Lower lobe of right lung (tissue), 2 donors: ENCODE results near the gene LRP8. TPM values are rescaled to one million over a fixed set of nuclear protein-coding genes. Genes with fewer than 3 reads are reported as not detected.

Source experiments
- ATAC-seq, 2 donors: fragments of 200-7000 bp; cut with Tn5 transposase; one replicate each; pipeline ENCODE4 v1.9.1; 2020 to 2022; ENCODE audit warnings: mild to moderate bottlenecking in 2 of 2, moderate library complexity in 2 of 2
- DNase-seq: peaks from one replicate; pipeline ENCODE4 v3.0.0-alpha.2; 2020
- H3K27ac ChIP-seq: fragments of 200-600 bp; one replicate; pipeline ENCODE4 v1.8.0; 2022
- H3K27me3 ChIP-seq: fragments of 200-600 bp; one replicate; pipeline ENCODE4 v1.8.0; 2022; ENCODE audit warnings: low read depth
- H3K36me3 ChIP-seq: fragments of 200-600 bp; one replicate; pipeline ENCODE4 v1.8.0; 2022; ENCODE audit warnings: mild to moderate bottlenecking
- H3K4me1 ChIP-seq: fragments of 200-600 bp; one replicate; pipeline ENCODE4 v1.8.0; 2022
- H3K4me3 ChIP-seq: fragments of 200-600 bp; one replicate; pipeline ENCODE4 v1.8.0; 2022; ENCODE audit warnings: mild to moderate bottlenecking
- H3K9me3 ChIP-seq: fragments of 200-600 bp; one replicate; pipeline ENCODE4 v1.8.0; 2022
- intact Hi-C: fragments of 100-400 bp; cut with DNase I; formaldehyde crosslinking; loops from one replicate; pipeline ENCODE4 v1.11.0; 2022
- total RNA-seq: library from RNA; stranded (reverse); fragmentation: NEBNext Ultra II Directional; extraction: Animal tissue kit (Norgen Biotek cat#: 25700); gene quantifications from one replicate; pipeline ENCODE4 v1.2.1, GENCODE V29; 2021
- TF ChIP-seq, protein P1 (sequence below): fragments of 200-600 bp; IDR thresholded peaks from one replicate; pipeline ENCODE4 v1.8.0; 2022; ENCODE audit warnings: antibody characterized with exemption, mild to moderate bottlenecking
- donor health status: DM: no; HTN: yes; CAD: no; lungs with severe emphysema.

Gene LRP8
- total RNA-seq, 1 donor from 2014 or later = 9.2 TPM

DNA sequence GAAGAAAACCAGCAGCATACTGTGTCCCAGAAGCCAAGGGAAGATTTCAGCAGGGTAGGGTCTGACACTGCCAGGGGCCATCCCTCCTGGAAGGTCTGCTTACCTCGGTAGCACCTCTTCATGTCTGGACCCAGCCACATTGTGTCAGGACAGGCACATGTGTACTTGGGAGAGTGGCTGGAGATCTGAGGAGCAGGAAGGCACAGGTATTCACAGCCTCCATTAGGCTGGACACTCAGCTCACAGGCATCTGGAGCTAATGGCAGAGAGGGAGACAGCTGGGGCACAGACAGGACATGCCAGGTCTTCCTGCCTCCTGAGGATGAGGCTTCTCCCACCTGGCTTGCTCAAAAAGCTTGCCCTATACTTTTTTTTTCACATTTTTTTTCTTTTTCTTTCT lies 69.7 kb downstream of the LRP8 start:
- ATAC-seq (peak in 1 of 2 donors; percentile 24), DNase-seq (no peak)
- Histone ChIP-seq H3K4me1 (no peaks in the 10 kb centered on the region), H3K4me3 (no peak overlapping the region), H3K36me3 (peaks cover 14% of the 10 kb centered on the region), H3K27me3 (no peaks in the 10 kb centered on the region), H3K9me3 (no peaks in the 10 kb centered on the region), H3K27ac (no peak overlapping the region)
- TF ChIP-seq, protein P1, sequence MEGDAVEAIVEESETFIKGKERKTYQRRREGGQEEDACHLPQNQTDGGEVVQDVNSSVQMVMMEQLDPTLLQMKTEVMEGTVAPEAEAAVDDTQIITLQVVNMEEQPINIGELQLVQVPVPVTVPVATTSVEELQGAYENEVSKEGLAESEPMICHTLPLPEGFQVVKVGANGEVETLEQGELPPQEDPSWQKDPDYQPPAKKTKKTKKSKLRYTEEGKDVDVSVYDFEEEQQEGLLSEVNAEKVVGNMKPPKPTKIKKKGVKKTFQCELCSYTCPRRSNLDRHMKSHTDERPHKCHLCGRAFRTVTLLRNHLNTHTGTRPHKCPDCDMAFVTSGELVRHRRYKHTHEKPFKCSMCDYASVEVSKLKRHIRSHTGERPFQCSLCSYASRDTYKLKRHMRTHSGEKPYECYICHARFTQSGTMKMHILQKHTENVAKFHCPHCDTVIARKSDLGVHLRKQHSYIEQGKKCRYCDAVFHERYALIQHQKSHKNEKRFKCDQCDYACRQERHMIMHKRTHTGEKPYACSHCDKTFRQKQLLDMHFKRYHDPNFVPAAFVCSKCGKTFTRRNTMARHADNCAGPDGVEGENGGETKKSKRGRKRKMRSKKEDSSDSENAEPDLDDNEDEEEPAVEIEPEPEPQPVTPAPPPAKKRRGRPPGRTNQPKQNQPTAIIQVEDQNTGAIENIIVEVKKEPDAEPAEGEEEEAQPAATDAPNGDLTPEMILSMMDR = no peak
- intact Hi-C loops = no loop called here

DNA sequence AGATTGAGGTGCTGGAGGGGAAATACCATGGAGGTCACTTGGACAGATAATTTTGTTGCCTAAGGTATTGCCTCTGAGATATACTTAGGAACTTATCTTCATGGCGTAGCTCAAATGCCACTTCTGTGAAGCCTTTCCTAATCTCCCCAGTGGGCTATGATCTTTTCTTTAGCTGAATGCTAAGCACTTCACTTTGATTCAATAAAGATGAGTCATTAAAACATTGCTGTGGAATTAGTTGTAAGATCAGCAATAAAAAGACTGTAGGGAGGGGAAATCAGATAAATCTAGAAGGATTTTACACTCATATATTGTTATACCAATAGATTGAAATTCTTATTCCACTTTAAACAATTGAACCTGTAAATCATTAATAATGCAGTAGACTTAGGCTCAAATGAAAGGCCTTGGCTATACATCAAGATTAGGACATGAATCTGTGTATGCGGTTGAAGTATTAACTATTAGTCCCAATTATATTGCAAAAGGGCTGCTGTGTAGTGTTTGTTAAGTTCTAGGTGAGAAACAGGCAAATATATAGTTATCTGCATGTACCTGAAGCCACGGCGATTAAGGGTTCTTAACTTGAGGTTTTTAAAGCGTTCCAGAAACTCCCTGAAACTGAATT lies 70.3 kb downstream of the LRP8 start:
- H3K4me1 ChIP-seq = no peaks in the 10 kb centered on the region
- no peak for DNase-seq
- no peaks in the 10 kb centered on the region for H3K9me3 ChIP-seq
- no peaks in the 10 kb centered on the region for H3K27me3 ChIP-seq
- peaks cover 8% of the 10 kb centered on the region for H3K36me3 ChIP-seq
- ATAC-seq = peak in 1 of 2 donors; percentile 51
- H3K27ac ChIP-seq = no peak overlapping the region
- TF ChIP-seq, protein P1 = no peak
- intact Hi-C loops = no loop called here
- H3K4me3 ChIP-seq = no peak overlapping the region

DNA sequence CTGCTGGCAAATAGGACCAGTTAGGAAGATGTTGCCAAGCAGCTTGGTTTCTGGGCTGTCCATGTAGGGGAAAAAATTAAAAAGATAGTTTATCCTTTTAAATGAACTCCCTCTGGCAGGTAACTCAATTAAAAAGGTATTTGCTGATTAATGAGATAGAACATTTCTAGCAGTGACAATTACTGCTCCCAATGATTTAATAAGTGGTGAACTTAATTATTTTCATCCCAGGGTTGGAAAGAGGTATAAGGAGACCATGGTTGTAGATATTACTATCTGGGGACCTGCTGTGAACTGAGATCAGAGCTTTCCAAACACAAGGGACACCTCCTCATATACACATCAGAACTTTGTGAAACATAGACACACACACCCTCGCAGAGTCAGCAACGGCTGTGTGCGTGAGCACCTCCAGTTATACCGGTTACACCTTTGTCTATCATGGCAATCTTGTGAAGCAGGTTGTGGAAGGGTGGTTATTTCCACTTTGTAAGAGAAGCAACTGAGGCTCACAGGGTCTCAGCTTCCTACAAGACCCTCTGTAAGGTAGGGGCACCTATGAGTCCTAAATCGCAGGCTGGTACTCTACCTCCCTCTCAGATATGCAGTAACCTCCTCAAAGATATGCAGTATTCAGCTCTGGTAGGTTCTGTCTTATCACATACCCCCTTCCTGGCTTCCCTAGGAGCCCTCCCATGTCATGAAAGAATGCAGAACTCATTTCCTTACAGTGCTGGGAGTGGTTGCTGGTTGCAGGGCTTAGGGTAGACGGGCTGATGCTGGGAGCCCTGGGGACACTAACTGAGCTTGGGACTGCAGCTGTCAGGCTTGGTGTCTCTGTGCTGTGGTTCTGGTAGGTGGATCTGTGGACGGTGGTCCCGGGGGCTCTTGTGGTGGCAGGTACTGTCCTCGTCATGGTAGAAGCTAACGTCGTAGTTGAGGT lies 71.1 kb downstream of the LRP8 start:
- ATAC-seq (peak in 1 of 2 donors; percentile 21), DNase-seq (no peak)
- Histone ChIP-seq H3K4me1 (no peaks in the 10 kb centered on the region), H3K9me3 (no peaks in the 10 kb centered on the region), H3K27ac (no peak overlapping the region), H3K4me3 (no peak overlapping the region), H3K36me3 (peaks cover 4% of the 10 kb centered on the region), H3K27me3 (no peaks in the 10 kb centered on the region)
- intact Hi-C loops = no loop called here
- TF ChIP-seq, protein P1 = no peak

DNA sequence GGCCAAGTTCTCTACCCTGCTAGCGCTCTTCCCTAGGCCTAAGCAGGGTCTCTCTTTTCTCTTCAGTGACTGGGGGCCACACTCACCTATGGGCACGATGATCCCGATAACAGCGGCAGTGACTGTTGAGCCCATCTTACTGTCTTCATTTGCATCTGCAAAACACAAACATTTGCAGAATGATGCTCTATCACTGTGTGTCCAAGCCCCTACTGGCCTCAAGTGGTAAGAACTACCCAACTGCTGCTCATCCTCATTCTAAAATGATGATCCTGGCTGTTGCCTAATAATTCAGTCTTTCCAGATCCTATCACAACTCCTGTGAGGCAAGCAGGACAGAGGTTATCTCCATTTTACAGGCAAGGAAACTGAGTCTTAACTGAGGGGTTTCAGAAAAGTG lies 72.8 kb downstream of the LRP8 start:
- Histone ChIP-seq H3K36me3 (peaks cover 2% of the 10 kb centered on the region), H3K4me3 (no peak overlapping the region), H3K9me3 (no peaks in the 10 kb centered on the region), H3K27me3 (no peaks in the 10 kb centered on the region), H3K27ac (no peak overlapping the region), H3K4me1 (no peaks in the 10 kb centered on the region)
- intact Hi-C loops = no loop called here
- DNase-seq = no peak
- ATAC-seq = no peak
- TF ChIP-seq, protein P1 = no peak

DNA sequence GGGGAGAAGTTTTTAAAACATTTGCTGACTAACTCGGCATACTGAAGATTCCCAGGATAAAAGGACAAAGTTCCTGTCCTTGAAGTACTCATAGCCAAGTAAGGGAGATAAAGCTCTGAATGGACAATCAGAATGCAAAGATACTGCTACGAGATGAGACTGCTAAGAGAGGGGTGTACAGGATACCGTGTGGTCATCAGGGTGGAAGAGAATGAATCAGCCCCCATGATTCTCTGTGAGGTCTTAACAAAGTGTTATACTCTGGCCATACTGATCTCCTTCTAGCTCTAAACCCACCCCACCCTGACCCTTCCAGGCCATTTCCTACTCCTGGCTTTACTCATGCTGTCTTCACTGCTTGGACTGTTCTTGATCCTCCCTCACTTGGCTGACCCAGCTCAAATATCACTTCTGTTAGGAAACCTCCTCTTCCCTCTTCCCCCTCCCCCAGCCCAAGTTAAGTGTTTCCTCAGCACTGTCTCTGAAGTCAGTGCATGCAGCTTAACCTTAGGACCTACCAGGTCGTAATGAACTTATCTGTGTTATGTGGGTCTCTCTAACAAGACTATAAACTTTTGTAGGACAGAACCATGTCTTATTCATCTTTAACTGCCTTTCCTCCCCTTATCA lies 73.7 kb downstream of the LRP8 start:
- Histone ChIP-seq H3K4me3 (no peak overlapping the region), H3K36me3 (no peaks in the 10 kb centered on the region), H3K4me1 (no peaks in the 10 kb centered on the region), H3K27me3 (no peaks in the 10 kb centered on the region), H3K9me3 (no peaks in the 10 kb centered on the region), H3K27ac (no peak overlapping the region)
- intact Hi-C loops = no loop called here
- TF ChIP-seq, protein P1 = no peak
- DNase-seq (no peak), ATAC-seq (no peak)
